ENCODE data around the gene CAPN3.
"Not testable (repeated sequence)": the region's sequence is repeated elsewhere in the genome, so short reads cannot be mapped to it uniquely, and the experiment has no call there.

Gene CAPN3

GRCh38 chr15:42359249-42359648 is at the start of gene CAPN3:
CAPN3 (plus strand) TSS chr15:42359501; CDS start chr15:42359806, 305 bp downstream.
- DNase-seq (ENCODE audit: low read depth, low spot score): no peak

GRCh38 chr15:42313463-42313862 is 45.8 kb upstream of the CAPN3 start:
- DNase-seq (ENCODE audit: low read depth, low spot score): no peak

GRCh38 chr15:42314818-42315217 is 44.5 kb upstream of the CAPN3 start:
- no peak for DNase-seq (ENCODE audit: low read depth, low spot score)

GRCh38 chr15:42315521-42315920 is 43.8 kb upstream of the CAPN3 start:
- no peak for DNase-seq (ENCODE audit: low read depth, low spot score)

- not testable (repeated sequence) for DNase-seq (ENCODE audit: low read depth, low spot score)
Measured at GRCh38 chr15:42316282-42316805, 43.0 kb upstream of the CAPN3 start.

GRCh38 chr15:42319206-42319605 is 40.1 kb upstream of the CAPN3 start:
- DNase-seq (ENCODE audit: low read depth, low spot score): no peak

GRCh38 chr15:42324308-42324707 is 35.0 kb upstream of the CAPN3 start:
- DNase-seq (ENCODE audit: low read depth, low spot score): no peak

GRCh38 chr15:42329161-42329560 is 30.1 kb upstream of the CAPN3 start:
- no peak for DNase-seq (ENCODE audit: low read depth, low spot score)

GRCh38 chr15:42329992-42330391 is 29.3 kb upstream of the CAPN3 start:
- DNase-seq (ENCODE audit: low read depth, low spot score): no peak

- no peak for DNase-seq (ENCODE audit: low read depth, low spot score)
Measured at GRCh38 chr15:42331235-42331634, 28.1 kb upstream of the CAPN3 start.

- DNase-seq (ENCODE audit: low read depth, low spot score): no peak
Measured at GRCh38 chr15:42332331-42332730, 27.0 kb upstream of the CAPN3 start.

- DNase-seq (ENCODE audit: low read depth, low spot score): no peak
Measured at GRCh38 chr15:42335074-42335473, 24.2 kb upstream of the CAPN3 start.

GRCh38 chr15:42336650-42337049 is 22.7 kb upstream of the CAPN3 start:
- not testable (repeated sequence) for DNase-seq (ENCODE audit: low read depth, low spot score)

GRCh38 chr15:42337104-42337503 is 22.2 kb upstream of the CAPN3 start:
- not testable (repeated sequence) for DNase-seq (ENCODE audit: low read depth, low spot score)

GRCh38 chr15:42338500-42338899 is 20.8 kb upstream of the CAPN3 start:
- DNase-seq (ENCODE audit: low read depth, low spot score): no peak

- DNase-seq (ENCODE audit: low read depth, low spot score): no peak
Measured at GRCh38 chr15:42343596-42344232, 15.6 kb upstream of the CAPN3 start.

- DNase-seq (ENCODE audit: low read depth, low spot score): no peak
Measured at GRCh38 chr15:42344763-42345162, 14.5 kb upstream of the CAPN3 start.

GRCh38 chr15:42345504-42345903 is 13.8 kb upstream of the CAPN3 start:
- DNase-seq (ENCODE audit: low read depth, low spot score): no peak

- DNase-seq (ENCODE audit: low read depth, low spot score): no peak
Measured at GRCh38 chr15:42348083-42348482, 11.2 kb upstream of the CAPN3 start.

GRCh38 chr15:42349186-42349585 is 10.1 kb upstream of the CAPN3 start:
- no peak for DNase-seq (ENCODE audit: low read depth, low spot score)

GRCh38 chr15:42352401-42352800 is 6.9 kb upstream of the CAPN3 start:
- DNase-seq (ENCODE audit: low read depth, low spot score): no peak

GRCh38 chr15:42353061-42353460 is 6.2 kb upstream of the CAPN3 start:
- no peak for DNase-seq (ENCODE audit: low read depth, low spot score)

GRCh38 chr15:42354824-42355223 is 4.5 kb upstream of the CAPN3 start:
- no peak for DNase-seq (ENCODE audit: low read depth, low spot score)

GRCh38 chr15:42355291-42355690 is 4.0 kb upstream of the CAPN3 start:
- no peak for DNase-seq (ENCODE audit: low read depth, low spot score)
